ENCODE measurements around the gene TMED4.

Gene TMED4

DNA sequence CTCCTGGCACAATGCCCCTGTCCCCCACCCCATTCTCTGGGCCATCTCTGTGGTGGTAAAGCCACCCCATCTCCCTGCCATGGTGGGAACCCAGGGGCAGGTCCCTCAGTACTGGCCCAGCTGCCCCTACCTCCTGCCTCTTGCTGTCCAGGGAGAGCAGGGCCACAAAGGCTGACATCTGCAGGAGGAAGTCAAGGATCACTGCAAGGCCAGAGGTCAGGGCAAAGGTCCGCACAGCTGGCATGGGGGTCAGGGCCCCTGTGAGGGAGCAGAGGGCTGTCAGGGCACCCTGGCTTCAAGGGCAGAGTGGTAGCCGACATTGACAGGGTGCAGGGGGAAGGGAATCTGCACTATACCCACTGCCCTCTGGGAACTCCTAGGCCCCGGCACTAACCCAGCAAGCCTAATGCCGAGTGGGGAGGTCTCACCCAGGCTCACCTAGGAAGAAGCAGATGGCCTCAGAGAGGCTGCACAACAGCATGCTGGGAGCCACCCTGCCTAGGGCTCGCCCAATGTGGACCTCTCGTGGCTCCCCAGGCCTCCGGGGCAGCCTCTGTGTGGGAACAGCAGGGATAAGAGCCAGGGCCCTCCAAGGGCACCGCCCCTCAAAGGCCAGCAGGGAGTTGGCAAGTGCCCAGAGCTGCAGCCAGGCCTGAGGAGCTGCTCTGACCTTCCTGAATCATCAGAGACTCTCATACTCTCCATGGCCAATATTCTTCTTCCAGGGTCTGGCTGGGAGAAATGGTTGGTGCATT is 48.6 kb downstream of the TMED4 start:
- intact Hi-C loops (cut with DNase I) = no loop called here
- DNase-seq = peak in 1 of 42 donors; percentile 12

GRCh38 chr7:44531421-44532380 is 50.3 kb downstream of the TMED4 start:
- DNase-seq = no peak
- intact Hi-C loops (cut with DNase I) = no loop called here

- intact Hi-C loops (cut with DNase I) = no loop called here
- peak in 4 of 42 donors; percentile 3 to 19 (median 13) for DNase-seq
Observed at GRCh38 chr7:44530990-44531389, 51.0 kb downstream of the TMED4 start.
